IPS-NIHi11 (cell line): Measurements from ENCODE around the gene ATP1A3.
A peak's percentile ranks its signal among the peaks of the same experiment; 100 is the strongest.
"Not testable (repeated sequence)": the region's sequence is repeated elsewhere in the genome, so short reads cannot be mapped to it uniquely, and the experiment has no call there.

Experiments
- DNase-seq: peaks from one replicate; pipeline ENCODE4 v3.0.0; 2012; ENCODE audit warnings: mixed read lengths, low spot score

The ATP1A3 gene

GRCh38 chr19:41947091-41947490 lies 46.9 kb downstream of the ATP1A3 start:
- DNase-seq, result no peak

GRCh38 chr19:41945135-41945766 lies 48.8 kb downstream of the ATP1A3 start:
- DNase-seq, result no peak

DNA sequence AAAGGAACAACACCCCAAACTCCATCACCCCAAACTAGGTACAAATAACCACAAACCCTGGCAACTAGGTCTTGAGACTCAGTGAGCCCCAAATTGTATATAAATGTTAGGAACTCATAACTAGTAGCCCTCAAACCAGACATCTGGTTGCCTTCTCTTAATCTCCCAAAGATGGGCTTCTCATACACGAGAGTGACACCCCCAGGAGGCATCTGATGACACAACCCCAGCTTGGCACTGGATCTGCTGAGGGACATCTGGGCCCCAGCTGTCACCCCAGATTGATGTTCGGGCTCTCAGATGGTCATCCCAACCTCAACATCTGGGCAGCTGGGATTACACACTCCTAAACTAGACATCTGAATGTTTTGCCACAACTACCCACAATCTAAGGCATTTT lies 49.7 kb downstream of the ATP1A3 start:
- no peak for DNase-seq

GRCh38 chr19:41941410-41942202 lies 52.4 kb downstream of the ATP1A3 start:
- no peak for DNase-seq

GRCh38 chr19:41940731-41941409 lies 53.2 kb downstream of the ATP1A3 start:
- no peak for DNase-seq

GRCh38 chr19:41939861-41940730 lies 53.9 kb downstream of the ATP1A3 start:
- DNase-seq, result peak; percentile 73

- not testable (repeated sequence) for DNase-seq
Observed at GRCh38 chr19:41939209-41939608, 54.8 kb downstream of the ATP1A3 start.

- DNase-seq, result no peak
Observed at GRCh38 chr19:41937525-41938468, 56.2 kb downstream of the ATP1A3 start.

GRCh38 chr19:41936961-41937360 lies 57.1 kb downstream of the ATP1A3 start:
- DNase-seq, result no peak

- DNase-seq, result no peak
Observed at GRCh38 chr19:41936416-41936850, 57.6 kb downstream of the ATP1A3 start.

GRCh38 chr19:41935760-41936415 lies 58.1 kb downstream of the ATP1A3 start:
- no peak for DNase-seq

- peak; percentile 88 for DNase-seq
Observed at GRCh38 chr19:41934849-41935374, 59.1 kb downstream of the ATP1A3 start.

- DNase-seq, result no peak
Observed at GRCh38 chr19:41933693-41934426, 60.2 kb downstream of the ATP1A3 start.

- DNase-seq, result no peak
Observed at GRCh38 chr19:41932720-41933332, 61.2 kb downstream of the ATP1A3 start.

DNA sequence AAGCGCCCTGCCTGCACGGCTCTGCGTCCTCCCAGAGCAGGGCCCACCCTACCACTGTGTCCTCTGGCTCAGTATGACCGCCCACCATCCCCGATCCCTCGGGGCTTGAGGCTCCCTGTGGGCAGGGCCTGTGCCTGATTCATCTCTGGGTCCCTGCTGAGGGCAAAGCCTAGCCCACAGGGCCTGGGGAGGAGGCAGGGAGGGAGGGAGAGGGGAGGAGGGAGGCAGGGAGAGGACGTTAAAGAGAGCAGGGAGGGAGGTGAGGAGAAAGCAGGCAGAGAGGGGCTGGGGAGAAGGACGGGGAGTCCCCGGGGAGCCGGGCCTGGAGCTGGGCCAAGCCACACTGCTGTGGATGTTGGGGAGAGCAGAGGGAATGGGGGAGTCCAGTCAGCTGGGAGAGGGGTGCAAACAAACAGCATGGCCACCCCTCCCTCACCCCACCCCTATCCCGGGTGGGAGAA lies 61.7 kb downstream of the ATP1A3 start:
- DNase-seq, result no peak

- DNase-seq, result peak; percentile 62
Observed at GRCh38 chr19:41930926-41931592, 63.0 kb downstream of the ATP1A3 start.

- DNase-seq, result no peak
Observed at GRCh38 chr19:41930322-41930722, 63.7 kb downstream of the ATP1A3 start.

GRCh38 chr19:41929536-41930071 lies 64.4 kb downstream of the ATP1A3 start:
- DNase-seq, result no peak
